ENCODE measurements around the gene ITPR3.

ITPR3 gene

GRCh38 chr6:33638556-33638955, 17.4 kb downstream of the ITPR3 start:
- Histone ChIP-seq H3F3A (ENCODE audit: insufficient read depth, low read length) (no peaks in the 10 kb centered on the region), H3K27me3 (ENCODE audit: insufficient read depth, low read length) (no peaks in the 10 kb centered on the region), H3K9ac (ENCODE audit: low read length) (no peak overlapping the region), H3K4me3 (ENCODE audit: low read depth, low read length, poor library complexity, severe bottlenecking) (no peak overlapping the region), H3K9me2 (ENCODE audit: low read depth, low read length) (no peaks in the 10 kb centered on the region), H3K4me2 (ENCODE audit: low read length) (no peak overlapping the region), H2AFZ (ENCODE audit: low read length) (no peak overlapping the region), H3K36me3 (ENCODE audit: insufficient read depth, low read length) (peaks cover 42% of the 10 kb centered on the region), H3K79me2 (ENCODE audit: insufficient read depth, low read length) (peaks cover 15% of the 10 kb centered on the region), H3K9me3 (ENCODE audit: low read length) (no peaks in the 10 kb centered on the region), H3K27ac (ENCODE audit: low read depth, low read length, poor library complexity, severe bottlenecking) (no peak overlapping the region), H3K4me1 (ENCODE audit: insufficient read depth, low read length, severe bottlenecking) (peaks cover 9% of the 10 kb centered on the region), H4K20me1 (ENCODE audit: insufficient read depth, low read length) (no peaks in the 10 kb centered on the region)
- TF ChIP-seq, protein P1, sequence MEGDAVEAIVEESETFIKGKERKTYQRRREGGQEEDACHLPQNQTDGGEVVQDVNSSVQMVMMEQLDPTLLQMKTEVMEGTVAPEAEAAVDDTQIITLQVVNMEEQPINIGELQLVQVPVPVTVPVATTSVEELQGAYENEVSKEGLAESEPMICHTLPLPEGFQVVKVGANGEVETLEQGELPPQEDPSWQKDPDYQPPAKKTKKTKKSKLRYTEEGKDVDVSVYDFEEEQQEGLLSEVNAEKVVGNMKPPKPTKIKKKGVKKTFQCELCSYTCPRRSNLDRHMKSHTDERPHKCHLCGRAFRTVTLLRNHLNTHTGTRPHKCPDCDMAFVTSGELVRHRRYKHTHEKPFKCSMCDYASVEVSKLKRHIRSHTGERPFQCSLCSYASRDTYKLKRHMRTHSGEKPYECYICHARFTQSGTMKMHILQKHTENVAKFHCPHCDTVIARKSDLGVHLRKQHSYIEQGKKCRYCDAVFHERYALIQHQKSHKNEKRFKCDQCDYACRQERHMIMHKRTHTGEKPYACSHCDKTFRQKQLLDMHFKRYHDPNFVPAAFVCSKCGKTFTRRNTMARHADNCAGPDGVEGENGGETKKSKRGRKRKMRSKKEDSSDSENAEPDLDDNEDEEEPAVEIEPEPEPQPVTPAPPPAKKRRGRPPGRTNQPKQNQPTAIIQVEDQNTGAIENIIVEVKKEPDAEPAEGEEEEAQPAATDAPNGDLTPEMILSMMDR (IDR thresholded peaks at IDR 0.05; ENCODE audit: low read length): no peak

- Histone ChIP-seq H3K36me3 (ENCODE audit: insufficient read depth, low read length) (peaks cover 51% of the 10 kb centered on the region), H3K9ac (ENCODE audit: low read length) (no peak overlapping the region), H4K20me1 (ENCODE audit: insufficient read depth, low read length) (no peaks in the 10 kb centered on the region), H3K79me2 (ENCODE audit: insufficient read depth, low read length) (peaks cover 8% of the 10 kb centered on the region), H3F3A (ENCODE audit: insufficient read depth, low read length) (no peaks in the 10 kb centered on the region), H3K4me1 (ENCODE audit: insufficient read depth, low read length, severe bottlenecking) (peaks cover under 1% of the 10 kb centered on the region), H3K4me3 (ENCODE audit: low read depth, low read length, poor library complexity, severe bottlenecking) (no peak overlapping the region), H3K27me3 (ENCODE audit: insufficient read depth, low read length) (no peaks in the 10 kb centered on the region), H2AFZ (ENCODE audit: low read length) (no peak overlapping the region), H3K4me2 (ENCODE audit: low read length) (no peak overlapping the region), H3K27ac (ENCODE audit: low read depth, low read length, poor library complexity, severe bottlenecking) (no peak overlapping the region), H3K9me2 (ENCODE audit: low read depth, low read length) (no peaks in the 10 kb centered on the region), H3K9me3 (ENCODE audit: low read length) (no peaks in the 10 kb centered on the region)
- TF ChIP-seq, protein P1 (IDR thresholded peaks at IDR 0.05; ENCODE audit: low read length): no peak
- TF ChIP-seq EZH2 (IDR thresholded peaks at IDR 0.05; ENCODE audit: borderline replicate concordance, low read length): no peak
These were observed 18.4 kb downstream of the ITPR3 start for GRCh38 chr6:33639559-33639958.

- no peaks in the 10 kb centered on the region for H3K27me3 ChIP-seq (ENCODE audit: insufficient read depth, low read length)
- no peak for TF ChIP-seq EZH2 (IDR thresholded peaks at IDR 0.05; ENCODE audit: borderline replicate concordance, low read length)
- TF ChIP-seq, protein P1 (IDR thresholded peaks at IDR 0.05; ENCODE audit: low read length): no peak
- peaks cover 2% of the 10 kb centered on the region for H3K79me2 ChIP-seq (ENCODE audit: insufficient read depth, low read length)
- no peaks in the 10 kb centered on the region for H3K9me2 ChIP-seq (ENCODE audit: low read depth, low read length)
- H3K4me2 ChIP-seq (ENCODE audit: low read length): no peak overlapping the region
- H3K9ac ChIP-seq (ENCODE audit: low read length): no peak overlapping the region
- H3F3A ChIP-seq (ENCODE audit: insufficient read depth, low read length): no peaks in the 10 kb centered on the region
- no peaks in the 10 kb centered on the region for H4K20me1 ChIP-seq (ENCODE audit: insufficient read depth, low read length)
- H3K4me3 ChIP-seq (ENCODE audit: low read depth, low read length, poor library complexity, severe bottlenecking): no peak overlapping the region
- peaks cover 49% of the 10 kb centered on the region for H3K36me3 ChIP-seq (ENCODE audit: insufficient read depth, low read length)
- no peaks in the 10 kb centered on the region for H3K9me3 ChIP-seq (ENCODE audit: low read length)
- H3K4me1 ChIP-seq (ENCODE audit: insufficient read depth, low read length, severe bottlenecking): no peaks in the 10 kb centered on the region
- no peak overlapping the region for H3K27ac ChIP-seq (ENCODE audit: low read depth, low read length, poor library complexity, severe bottlenecking)
- no peak overlapping the region for H2AFZ ChIP-seq (ENCODE audit: low read length)
These were observed 19.2 kb downstream of the ITPR3 start for GRCh38 chr6:33640361-33640760.
